Tongue (tissue), 2 donors: ENCODE results near the gene ISM1. TPM values are rescaled to one million over a fixed set of nuclear protein-coding genes. Genes with fewer than 3 reads are reported as not detected.

ENCODE experiments used
- DNase-seq: peaks from one replicate; pipeline ENCODE4 v3.0.0-alpha.2; 2015
- total RNA-seq: library from RNA; depleted of rRNA; stranded (reverse); fragments of >200 nt; gene quantifications from one replicate; pipeline ENCODE4 v1.2.3, GENCODE V29; 2014

The ISM1 gene
- total RNA-seq, 1 donor from 2014 or later, result 7.6 TPM

DNA sequence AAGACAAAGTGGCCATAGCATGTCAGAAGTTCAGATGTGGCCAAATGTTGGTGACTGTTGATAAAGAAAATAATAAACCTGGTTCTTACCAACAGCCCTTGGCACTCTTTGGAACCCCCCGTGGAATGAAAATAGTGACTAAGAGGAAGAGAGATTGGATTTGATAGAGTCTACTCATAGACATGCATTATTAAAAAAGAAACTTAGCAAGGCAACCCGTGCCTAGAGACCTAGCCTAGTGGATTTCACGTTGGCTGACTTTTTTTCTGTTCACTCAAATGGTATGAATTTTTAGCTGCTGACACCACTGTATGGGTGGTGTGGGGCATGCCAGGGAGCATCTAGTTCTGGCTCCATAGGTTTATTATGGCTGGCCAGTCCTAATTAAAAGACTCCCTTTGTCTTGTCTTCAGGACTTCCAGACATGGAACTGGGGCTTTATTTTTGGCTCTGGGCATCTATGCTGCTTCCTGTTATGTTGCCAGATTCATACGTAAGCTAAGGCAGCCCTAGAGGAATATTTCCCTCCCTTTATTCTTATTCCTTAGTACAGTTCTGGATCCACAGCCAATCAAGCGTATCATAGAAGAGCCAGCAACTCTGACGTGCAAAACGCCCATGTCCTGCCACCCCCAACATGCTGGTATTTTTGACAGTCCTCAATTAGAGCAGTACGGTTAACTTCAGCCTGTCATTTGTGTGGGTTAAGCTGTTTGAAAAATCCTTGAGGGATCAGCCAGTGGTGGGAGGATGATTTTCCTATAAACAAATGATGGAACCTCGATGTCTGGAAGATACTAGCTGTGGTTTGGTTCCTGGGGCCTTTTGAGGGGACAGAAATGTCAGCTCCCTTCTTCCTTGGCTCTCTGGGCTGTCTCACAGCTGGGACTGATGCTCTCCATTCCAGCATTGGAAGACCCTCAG is 127.5 kb downstream of the ISM1 start:
- peak; percentile 40 for DNase-seq

DNA sequence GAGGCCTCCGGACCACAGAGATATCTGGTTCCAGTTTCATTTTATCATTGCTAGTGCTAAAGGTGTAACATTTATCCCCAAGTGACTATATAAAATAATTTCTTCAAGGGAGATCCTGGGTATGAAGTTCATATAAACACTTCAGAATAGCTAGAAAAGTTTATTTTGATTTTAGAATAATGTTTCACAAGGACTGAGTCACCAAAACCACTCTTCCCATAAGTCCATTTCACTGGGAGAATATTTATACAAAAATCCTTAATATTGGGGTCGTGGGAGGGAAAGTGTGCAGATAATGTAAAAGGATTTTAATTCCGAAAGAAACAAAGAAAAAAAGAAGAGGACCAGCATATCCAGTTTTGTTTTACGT is 128.1 kb downstream of the ISM1 start:
- DNase-seq, result no peak

Other genes starting within 250 kb of the ISM1 start
- 15.8 TPM for gene SPTLC3, start 212.3 kb upstream of the ISM1 start, total RNA-seq